Measurements from ENCODE around the gene CD2AP. TPM values are rescaled to one million over a fixed set of nuclear protein-coding genes. Genes with fewer than 3 reads are reported as not detected.

The CD2AP gene
- polyA plus RNA-seq, 1 experiment = 12.5 TPM

DNA sequence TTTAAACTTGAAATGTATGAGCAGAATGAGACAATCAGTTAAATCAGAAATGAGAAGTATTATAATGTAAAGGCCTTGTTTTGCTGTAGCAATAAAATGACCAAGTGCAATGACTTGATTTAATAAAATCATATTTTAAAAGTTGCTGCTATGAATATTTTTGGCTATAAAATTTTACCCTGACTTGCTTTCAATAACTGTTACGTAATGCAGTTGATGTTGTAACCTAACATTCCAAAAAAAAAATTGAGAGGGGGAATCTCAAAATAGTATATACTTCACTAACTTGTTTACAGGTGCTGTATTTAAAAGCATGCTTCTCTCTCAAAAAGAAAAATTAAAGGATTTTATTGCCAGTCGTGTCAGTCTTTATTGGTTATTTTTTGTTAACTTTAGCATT, 149.2 kb downstream of the CD2AP start:
- no peak for TF ChIP-seq CTCF (IDR thresholded peaks at IDR 0.05; ENCODE audit: low read depth, low read length)
- H3K27ac ChIP-seq (ENCODE audit: low read depth, low read length) = no peak overlapping the region
- CTCF ChIA-PET = no interaction called here
- no peaks in the 10 kb centered on the region for H3K27me3 ChIP-seq (ENCODE audit: control insufficient read depth, insufficient read depth, low read length)
- H3K4me3 ChIP-seq (ENCODE audit: low read depth, low read length) = no peak overlapping the region
- no peaks in the 10 kb centered on the region for H3K9me3 ChIP-seq (ENCODE audit: control insufficient read depth, insufficient read depth, low read length)
- no peak for DNase-seq (ENCODE audit: low read depth, low spot score)
- POLR2A ChIA-PET = no interaction called here

- POLR2A ChIA-PET = no interaction called here
These were observed 151.1 kb downstream of the CD2AP start for GRCh38 chr6:47628448-47629272.

DNA sequence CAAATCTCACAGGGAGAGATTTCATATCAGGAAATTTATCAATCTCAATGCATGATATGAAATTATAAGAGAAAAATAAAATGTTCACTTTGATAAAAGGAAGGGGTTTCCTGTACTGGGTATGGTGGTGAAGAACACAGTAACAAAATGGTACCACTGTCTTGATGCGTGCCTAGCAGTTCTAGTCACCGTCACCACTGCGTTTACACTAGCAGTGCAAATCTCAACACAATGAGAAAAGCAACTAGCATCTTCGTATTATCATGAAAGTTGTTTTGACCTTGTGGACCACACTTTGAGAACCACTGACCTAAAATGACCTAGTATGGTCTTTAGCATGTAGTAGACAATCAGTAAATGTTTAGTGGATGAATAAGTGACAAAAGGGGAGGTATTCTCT, 152.4 kb downstream of the CD2AP start:
- no peak for DNase-seq (ENCODE audit: low read depth, low spot score)
- no peak for TF ChIP-seq CTCF (IDR thresholded peaks at IDR 0.05; ENCODE audit: low read depth, low read length)
- Histone ChIP-seq H3K4me3 (ENCODE audit: low read depth, low read length) (no peak overlapping the region), H3K27me3 (ENCODE audit: control insufficient read depth, insufficient read depth, low read length) (no peaks in the 10 kb centered on the region), H3K9me3 (ENCODE audit: control insufficient read depth, insufficient read depth, low read length) (no peaks in the 10 kb centered on the region), H3K27ac (ENCODE audit: low read depth, low read length) (no peak overlapping the region)
- ChIA-PET POLR2A (no interaction called here), CTCF (interaction anchor here (0.7 to 3.6 kb wide), 11 partner anchors 22 to 1135 kb away, joined by 3 to 77 read pairs (median 9); partner anchors contain the start of gene OPN5)

More at GRCh38 chr6:47628448-47629272, 151.1 kb downstream of the CD2AP start:
- TF ChIP-seq CTCF (IDR thresholded peaks at IDR 0.05; ENCODE audit: low read depth, low read length) = no peak
- DNase-seq (ENCODE audit: low read depth, low spot score) = no peak
- H3K4me3 ChIP-seq (ENCODE audit: low read depth, low read length) = no peak overlapping the region
- no peaks in the 10 kb centered on the region for H3K27me3 ChIP-seq (ENCODE audit: control insufficient read depth, insufficient read depth, low read length)
- H3K9me3 ChIP-seq (ENCODE audit: control insufficient read depth, insufficient read depth, low read length) = no peaks in the 10 kb centered on the region
- no peak overlapping the region for H3K27ac ChIP-seq (ENCODE audit: low read depth, low read length)
- CTCF ChIA-PET = interaction anchor here (1.1 to 3.6 kb wide), 5 partner anchors 106 to 1136 kb away, joined by 3 to 30 read pairs (median 15); no protein-coding TSS in a partner anchor

GRCh38 chr6:47630587-47630986, 153.0 kb downstream of the CD2AP start:
- Histone ChIP-seq H3K27ac (ENCODE audit: low read depth, low read length) (no peak overlapping the region), H3K9me3 (ENCODE audit: control insufficient read depth, insufficient read depth, low read length) (no peaks in the 10 kb centered on the region), H3K4me3 (ENCODE audit: low read depth, low read length) (no peak overlapping the region), H3K27me3 (ENCODE audit: control insufficient read depth, insufficient read depth, low read length) (no peaks in the 10 kb centered on the region)
- DNase-seq (ENCODE audit: low read depth, low spot score) = no peak
- POLR2A ChIA-PET = no interaction called here
- TF ChIP-seq CTCF (IDR thresholded peaks at IDR 0.05; ENCODE audit: low read depth, low read length) = no peak
- CTCF ChIA-PET = interaction anchor here (0.8 to 3.6 kb wide), 33 partner anchors 8 to 1780 kb away, joined by 3 to 77 read pairs (median 8); partner anchors contain the start of gene OPN5

DNA sequence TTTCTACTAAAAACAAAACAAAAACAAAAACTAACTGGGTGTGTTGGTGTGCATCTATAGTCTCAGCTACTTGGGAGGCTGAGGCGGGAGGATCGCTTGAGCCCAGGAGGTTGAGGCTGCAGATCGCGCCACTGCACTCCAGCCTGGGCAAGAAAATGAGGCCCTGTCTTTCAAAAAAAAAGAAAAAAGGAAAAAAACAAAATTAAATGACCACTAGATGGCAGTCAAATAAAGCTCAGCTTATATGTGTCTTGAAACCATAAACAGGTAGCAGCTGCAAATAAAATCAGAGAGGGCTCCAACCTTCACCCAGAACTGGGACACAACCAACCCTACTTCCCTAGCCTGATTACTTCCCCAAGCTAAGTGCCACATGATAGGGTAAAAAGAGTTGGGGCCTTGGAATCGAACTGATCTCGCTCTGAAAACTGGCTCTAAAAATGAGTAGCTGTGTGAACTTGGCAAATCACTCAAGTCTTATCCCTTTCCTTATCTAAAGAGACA, 153.7 kb downstream of the CD2AP start:
- TF ChIP-seq CTCF (IDR thresholded peaks at IDR 0.05; ENCODE audit: low read depth, low read length) = peak; percentile 62
- CTCF ChIA-PET = interaction anchor here (0.6 to 3.6 kb wide), 47 partner anchors 9 to 1779 kb away, joined by 3 to 77 read pairs (median 5); partner anchors contain the start of genes ADGRF4 and OPN5
- H3K9me3 ChIP-seq (ENCODE audit: control insufficient read depth, insufficient read depth, low read length) = no peaks in the 10 kb centered on the region
- H3K4me3 ChIP-seq (ENCODE audit: low read depth, low read length) = no peak overlapping the region
- no peaks in the 10 kb centered on the region for H3K27me3 ChIP-seq (ENCODE audit: control insufficient read depth, insufficient read depth, low read length)
- POLR2A ChIA-PET = interaction anchor here (0.7 kb wide), 1 partner anchor 149 kb away, joined by 4 read pairs; no protein-coding TSS in a partner anchor
- no peak overlapping the region for H3K27ac ChIP-seq (ENCODE audit: low read depth, low read length)
- DNase-seq (ENCODE audit: low read depth, low spot score) = no peak
